ENCODE data around the gene GPHA2.
A peak's percentile ranks its signal among the peaks of the same experiment; 100 is the strongest.
"Not testable (repeated sequence)": the region's sequence is repeated elsewhere in the genome, so short reads cannot be mapped to it uniquely, and the experiment has no call there.

Gene GPHA2

GRCh38 chr11:64935359-64936081, at the start of gene GPHA2:
TSS of gene GPHA2 (minus strand) at chr11:64935893. CDS start at chr11:64935460, 433 bp downstream.
- no peak for DNase-seq (ENCODE audit: low read depth in 2 of 2)

- DNase-seq (ENCODE audit: low read depth in 2 of 2), result not testable (repeated sequence)
These were observed 47.6 kb upstream of the GPHA2 start for GRCh38 chr11:64983339-64983738.

- DNase-seq (ENCODE audit: low read depth in 2 of 2), result no peak
These were observed 41.0 kb upstream of the GPHA2 start for GRCh38 chr11:64976651-64977050.

- no peak for DNase-seq (ENCODE audit: low read depth in 2 of 2)
These were observed 38.4 kb upstream of the GPHA2 start for GRCh38 chr11:64974124-64974523.

GRCh38 chr11:64971421-64972233, 35.9 kb upstream of the GPHA2 start, which contains the start of gene MAJIN:
TSS of gene MAJIN (minus strand) at chr11:64972108. CDS start at chr11:64959405, 12,703 bp downstream.
- peak; percentile 58 to 77 for DNase-seq (ENCODE audit: low read depth in 2 of 2)

- DNase-seq (ENCODE audit: low read depth in 2 of 2), result no peak
These were observed 35.0 kb upstream of the GPHA2 start for GRCh38 chr11:64970731-64971151.

GRCh38 chr11:64969209-64969608, 33.5 kb upstream of the GPHA2 start:
- DNase-seq (ENCODE audit: low read depth in 2 of 2), result no peak

- DNase-seq (ENCODE audit: low read depth in 2 of 2), result no peak
These were observed 31.7 kb upstream of the GPHA2 start for GRCh38 chr11:64967375-64967774.

GRCh38 chr11:64963072-64963631, 27.5 kb upstream of the GPHA2 start:
- DNase-seq (ENCODE audit: low read depth in 2 of 2), result no peak

- no peak for DNase-seq (ENCODE audit: low read depth in 2 of 2)
These were observed 25.0 kb upstream of the GPHA2 start for GRCh38 chr11:64960719-64961118.

GRCh38 chr11:64959498-64959897, 23.8 kb upstream of the GPHA2 start:
- DNase-seq (ENCODE audit: low read depth in 2 of 2), result no peak

- DNase-seq (ENCODE audit: low read depth in 2 of 2), result no peak
These were observed 18.5 kb upstream of the GPHA2 start for GRCh38 chr11:64954201-64954600.

- no peak for DNase-seq (ENCODE audit: low read depth in 2 of 2)
These were observed 15.8 kb upstream of the GPHA2 start for GRCh38 chr11:64951529-64951928.

GRCh38 chr11:64947208-64947814, 11.6 kb upstream of the GPHA2 start:
- DNase-seq (ENCODE audit: low read depth in 2 of 2), result no peak

- no peak for DNase-seq (ENCODE audit: low read depth in 2 of 2)
These were observed 846 bp upstream of the GPHA2 start for GRCh38 chr11:64936539-64936938.

- DNase-seq (ENCODE audit: low read depth in 2 of 2), result no peak
These were observed 873 bp downstream of the GPHA2 start for GRCh38 chr11:64934682-64935358.

- DNase-seq (ENCODE audit: low read depth in 2 of 2), result no peak
These were observed 1.6 kb downstream of the GPHA2 start for GRCh38 chr11:64933935-64934681.

- no peak for DNase-seq (ENCODE audit: low read depth in 2 of 2)
These were observed 2.3 kb downstream of the GPHA2 start for GRCh38 chr11:64933213-64933934.

- DNase-seq (ENCODE audit: low read depth in 2 of 2), result no peak
These were observed 3.4 kb downstream of the GPHA2 start for GRCh38 chr11:64932324-64932723.

- DNase-seq (ENCODE audit: low read depth in 2 of 2), result no peak
These were observed 4.4 kb downstream of the GPHA2 start for GRCh38 chr11:64931290-64931689.

Measured in stimulated activated CD8-positive, alpha-beta memory T cell treated with anti-CD3 and anti-CD28 coated beads, Interleukin-7, amount 100 ng/mL, for 1 hour (primary cell).